Peyer's patch (tissue), 4 donors: Measurements from ENCODE around the gene ABCF2.

Experiments used
- CTCF ChIP-seq, 6 experiments: fragments of 450-650 bp in 4 of 6; fragments of 200-600 bp in 2 of 6; sonication (generic) in 1 of 6; IDR thresholded peaks; one replicate each; pipeline ENCODE4 v1.5.1; 2017 to 2019; ENCODE audit warnings: antibody characterized with exemption in 6 of 6, mild to moderate bottlenecking in 3 of 6, moderate library complexity in 1 of 6
- POLR2A ChIP-seq, 2 donors: fragments of 450-650 bp; IDR thresholded peaks; one replicate each; pipeline ENCODE4 v1.5.1; 2017; ENCODE audit warnings: antibody characterized with exemption in 2 of 2, mild to moderate bottlenecking in 2 of 2, moderate library complexity in 2 of 2

GRCh38 chr7:151179946-151180345, 47.1 kb downstream of the ABCF2 start:
- TF ChIP-seq CTCF (IDR thresholded peaks at IDR 0.05) (no peak), POLR2A (IDR thresholded peaks at IDR 0.05) (no peak)
